ENCODE data around the gene GSS. TPM values are rescaled to one million over a fixed set of nuclear protein-coding genes. Genes with fewer than 3 reads are reported as not detected.

GSS gene
- total and polyA plus RNA-seq, 2 donors (not counting 3 experiments of a cell fraction or from before 2014, with no cell fraction given), result 47.9 to 65.1 TPM

DNA sequence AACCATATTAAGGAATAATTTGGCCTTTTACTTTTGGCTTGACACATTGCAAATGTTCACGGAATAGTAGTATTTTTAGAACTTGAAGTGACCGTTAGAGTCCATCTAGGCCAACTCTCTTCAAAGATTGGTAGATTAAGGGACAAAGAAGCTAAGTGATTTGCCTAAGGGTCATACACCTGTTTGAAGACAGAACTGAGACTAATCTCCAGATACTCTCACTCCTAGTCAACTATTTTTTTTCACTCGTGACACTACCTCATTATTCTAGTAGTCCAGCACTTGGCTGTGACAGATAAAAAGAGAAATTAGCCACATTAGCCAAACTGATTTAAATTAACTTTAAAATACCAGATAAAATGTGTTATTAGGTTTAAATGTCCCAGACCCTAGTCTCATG, 68.6 kb downstream of the GSS start:
- intact Hi-C loops (cut with micrococcal nuclease) (no loop called here), dilution Hi-C loops (cut with MboI; ENCODE audit: extremely low pct_ligation_motif_present, low sequenced_read_pairs) (no loop called here)
- H4K20me1 ChIP-seq (replicated peaks; ENCODE audit: control insufficient read depth, extremely low read depth, insufficient read depth, low read length), result no peaks in the 10 kb centered on the region
- no peaks in the 10 kb centered on the region for H3K79me2 ChIP-seq (ENCODE audit: control insufficient read depth, insufficient read depth, low read length)
- H3K9me1 ChIP-seq (replicated peaks; ENCODE audit: control insufficient read depth, extremely low read depth, insufficient read depth, low read length), result no peaks in the 10 kb centered on the region
- no peak overlapping the region for H3K4me2 ChIP-seq (ENCODE audit: insufficient read depth, low read length)
- no peak for DNase-seq (ENCODE audit: low read depth, low spot score)
- H3K36me3 ChIP-seq (ENCODE audit: control insufficient read depth in 2 of 2, extremely low read depth in 1 of 2, insufficient read depth in 2 of 2, low read length in 2 of 2), result peaks cover 0 to 6% of the 10 kb centered on the region in 2 experiments
- FAIRE-seq, result no peak
- H3K4me1 ChIP-seq (ENCODE audit: control insufficient read depth, extremely low read depth, insufficient read depth, low read length), result peaks cover 3% of the 10 kb centered on the region
- no peaks in the 10 kb centered on the region for H3K9me3 ChIP-seq (replicated peaks; ENCODE audit: control insufficient read depth, insufficient read depth, low read length)
- no peak overlapping the region for H3K9ac ChIP-seq (replicated peaks; ENCODE audit: extremely low read depth, insufficient read depth, low read length)
- ChIA-PET CTCF (interaction anchor here (1.5 kb wide), 1 partner anchor 69 kb away, joined by 3 read pairs; the partner anchor contains the start of genes GSS and MYH7B), POLR2A (no interaction called here)
- H2AFZ ChIP-seq (ENCODE audit: low read depth, low read length), result no peak overlapping the region
- no peak overlapping the region for H3K27ac ChIP-seq (ENCODE audit: insufficient read depth, low read depth, low read length)
- no TSS peak for BruUV-seq (replicated peaks)
- no peak for TF ChIP-seq MYC (IDR thresholded peaks at IDR 0.05; ENCODE audit: low read depth, low read length)
- no peak for TF ChIP-seq POLR2AphosphoS5 (IDR thresholded peaks at IDR 0.05; ENCODE audit: insufficient read depth, low read depth, low read length)
- no peak for TF ChIP-seq EZH2 (IDR thresholded peaks at IDR 0.05; ENCODE audit: borderline replicate concordance, low read depth, low read length, severe bottlenecking)
- no peak overlapping the region for H3K4me3 ChIP-seq (replicated peaks in 1 of 3; ENCODE audit: insufficient read depth in 1 of 3, low read depth in 1 of 3, low read length in 3 of 3)
- H3K27me3 ChIP-seq (ENCODE audit: control insufficient read depth in 2 of 2, insufficient read depth in 2 of 2, low read length in 2 of 2), result no peaks in the 10 kb centered on the region

DNA sequence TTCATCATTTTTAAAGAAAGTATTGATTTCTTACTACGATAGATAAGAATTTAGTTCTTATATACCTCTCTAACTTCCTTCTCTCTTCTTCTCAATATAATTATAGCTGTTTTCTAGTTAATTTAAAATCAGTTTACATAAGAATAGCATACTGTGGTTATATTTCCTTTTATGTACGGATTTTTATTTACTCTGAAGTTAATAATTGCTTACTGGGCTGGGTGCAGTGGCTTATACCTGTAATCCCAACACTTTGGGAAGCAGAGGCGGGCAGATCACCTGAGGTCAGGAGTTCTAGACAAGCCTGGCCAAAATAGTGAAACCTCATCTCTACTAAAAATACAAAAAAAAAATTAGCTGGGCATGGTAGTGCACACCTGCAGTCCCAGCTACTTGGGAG, 69.5 kb downstream of the GSS start:
- Histone ChIP-seq H3K4me2 (ENCODE audit: insufficient read depth, low read length) (no peak overlapping the region), H3K36me3 (ENCODE audit: control insufficient read depth in 2 of 2, extremely low read depth in 1 of 2, insufficient read depth in 2 of 2, low read length in 2 of 2) (peaks cover 0 to 4% of the 10 kb centered on the region in 2 experiments), H3K27ac (ENCODE audit: insufficient read depth, low read depth, low read length) (no peak overlapping the region), H2AFZ (ENCODE audit: low read depth, low read length) (no peak overlapping the region), H3K4me1 (ENCODE audit: control insufficient read depth, extremely low read depth, insufficient read depth, low read length) (peaks cover 3% of the 10 kb centered on the region), H3K27me3 (ENCODE audit: control insufficient read depth in 2 of 2, insufficient read depth in 2 of 2, low read length in 2 of 2) (no peaks in the 10 kb centered on the region), H3K9me3 (replicated peaks; ENCODE audit: control insufficient read depth, insufficient read depth, low read length) (no peaks in the 10 kb centered on the region), H3K9me1 (replicated peaks; ENCODE audit: control insufficient read depth, extremely low read depth, insufficient read depth, low read length) (no peaks in the 10 kb centered on the region), H3K79me2 (ENCODE audit: control insufficient read depth, insufficient read depth, low read length) (no peaks in the 10 kb centered on the region), H3K9ac (replicated peaks; ENCODE audit: extremely low read depth, insufficient read depth, low read length) (no peak overlapping the region), H3K4me3 (replicated peaks in 1 of 3; ENCODE audit: insufficient read depth in 1 of 3, low read depth in 1 of 3, low read length in 3 of 3) (no peak overlapping the region), H4K20me1 (replicated peaks; ENCODE audit: control insufficient read depth, extremely low read depth, insufficient read depth, low read length) (no peaks in the 10 kb centered on the region)
- ChIA-PET POLR2A (interaction anchor here (0.6 kb wide), 1 partner anchor 91 kb away, joined by 4 read pairs; no protein-coding TSS in a partner anchor), CTCF (interaction anchor here (1.5 kb wide), 1 partner anchor 70 kb away, joined by 3 read pairs; the partner anchor contains the start of genes GSS and MYH7B)
- intact Hi-C loops (cut with micrococcal nuclease), result no loop called here
- dilution Hi-C loops (cut with MboI; ENCODE audit: extremely low pct_ligation_motif_present, low sequenced_read_pairs), result no loop called here
- FAIRE-seq (no peak), DNase-seq (ENCODE audit: low read depth, low spot score) (no peak)
- no TSS peak for BruUV-seq (replicated peaks)
- TF ChIP-seq, protein P1, sequence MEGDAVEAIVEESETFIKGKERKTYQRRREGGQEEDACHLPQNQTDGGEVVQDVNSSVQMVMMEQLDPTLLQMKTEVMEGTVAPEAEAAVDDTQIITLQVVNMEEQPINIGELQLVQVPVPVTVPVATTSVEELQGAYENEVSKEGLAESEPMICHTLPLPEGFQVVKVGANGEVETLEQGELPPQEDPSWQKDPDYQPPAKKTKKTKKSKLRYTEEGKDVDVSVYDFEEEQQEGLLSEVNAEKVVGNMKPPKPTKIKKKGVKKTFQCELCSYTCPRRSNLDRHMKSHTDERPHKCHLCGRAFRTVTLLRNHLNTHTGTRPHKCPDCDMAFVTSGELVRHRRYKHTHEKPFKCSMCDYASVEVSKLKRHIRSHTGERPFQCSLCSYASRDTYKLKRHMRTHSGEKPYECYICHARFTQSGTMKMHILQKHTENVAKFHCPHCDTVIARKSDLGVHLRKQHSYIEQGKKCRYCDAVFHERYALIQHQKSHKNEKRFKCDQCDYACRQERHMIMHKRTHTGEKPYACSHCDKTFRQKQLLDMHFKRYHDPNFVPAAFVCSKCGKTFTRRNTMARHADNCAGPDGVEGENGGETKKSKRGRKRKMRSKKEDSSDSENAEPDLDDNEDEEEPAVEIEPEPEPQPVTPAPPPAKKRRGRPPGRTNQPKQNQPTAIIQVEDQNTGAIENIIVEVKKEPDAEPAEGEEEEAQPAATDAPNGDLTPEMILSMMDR (IDR thresholded peaks at IDR 0.05; ENCODE audit: extremely low read depth in 1 of 2, insufficient read depth in 1 of 2, low read depth in 1 of 2, low read length in 2 of 2), result no peak
- TF ChIP-seq MYC (IDR thresholded peaks at IDR 0.05; ENCODE audit: low read depth, low read length) (no peak), JUN (IDR thresholded peaks at IDR 0.05; ENCODE audit: borderline replicate concordance, insufficient read depth, insufficient read length, low read depth) (no peak), GATA2 (IDR thresholded peaks at IDR 0.05; ENCODE audit: insufficient read depth, insufficient read length, low read depth, low read length) (no peak), POLR2A (IDR thresholded peaks at IDR 0.05; ENCODE audit: low read depth, low read length) (no peak), POLR2AphosphoS5 (IDR thresholded peaks at IDR 0.05; ENCODE audit: insufficient read depth, low read depth, low read length) (no peak), FOS (IDR thresholded peaks at IDR 0.05; ENCODE audit: borderline replicate concordance, insufficient read depth, low read length) (no peak), EZH2 (IDR thresholded peaks at IDR 0.05; ENCODE audit: borderline replicate concordance, low read depth, low read length, severe bottlenecking) (no peak)
- TF ChIP-seq, protein P2, sequence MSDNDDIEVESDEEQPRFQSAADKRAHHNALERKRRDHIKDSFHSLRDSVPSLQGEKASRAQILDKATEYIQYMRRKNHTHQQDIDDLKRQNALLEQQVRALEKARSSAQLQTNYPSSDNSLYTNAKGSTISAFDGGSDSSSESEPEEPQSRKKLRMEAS (IDR thresholded peaks at IDR 0.05; ENCODE audit: insufficient read depth, insufficient read length), result no peak

Data from endothelial cell of umbilical vein (primary cell).